Activated CD4-positive, alpha-beta T cell treated with anti-CD3 and anti-CD28 coated beads, Interleukin-10, Interleukin-2, amounts not matched to agents 100 ng/mL and 50 ng/mL, durations not matched to agents 16 hours and 8 hours (primary cell): ENCODE measurements around the gene MYO7B.

Experiments
- DNase-seq: peaks from one replicate; pipeline ENCODE4 v3.0.0-alpha.2; 2020

The MYO7B gene

DNA sequence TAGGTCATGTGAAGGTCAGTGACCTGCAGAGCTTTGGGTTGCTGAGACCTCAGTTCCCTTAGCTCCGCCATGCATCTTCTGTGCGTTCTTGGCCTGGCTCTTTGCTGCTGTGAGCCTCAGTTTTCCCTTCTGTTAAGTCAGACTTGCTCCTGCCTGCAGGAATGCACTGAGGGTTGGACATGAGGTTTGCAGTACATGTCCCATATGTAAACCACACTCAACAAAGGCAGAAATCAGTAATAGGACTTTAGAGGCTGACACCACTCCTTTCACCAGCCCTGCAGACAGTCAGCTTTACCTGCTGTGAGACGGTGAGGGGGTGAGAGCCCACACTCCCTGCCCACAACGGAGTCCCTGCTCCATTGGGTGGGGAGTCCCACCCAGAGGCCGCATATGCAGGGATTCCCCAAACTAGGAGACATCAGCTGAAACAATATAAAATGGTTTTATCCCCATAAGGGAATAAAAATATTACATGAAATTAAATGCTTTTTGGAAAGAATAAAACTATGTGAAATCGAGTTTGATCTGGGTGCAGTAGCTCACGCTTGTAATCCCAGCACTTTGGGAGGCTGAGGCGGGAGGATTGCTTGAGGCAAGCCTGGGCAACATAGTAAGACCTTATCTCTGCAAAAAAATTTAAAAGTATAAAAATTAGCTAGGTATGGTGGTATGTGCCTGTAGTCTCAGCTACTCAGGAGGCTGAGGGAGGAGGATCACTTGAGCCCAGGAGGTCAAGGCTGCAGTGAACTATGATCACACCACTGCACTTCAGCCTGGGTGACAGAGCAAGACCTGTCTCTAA, 55.1 kb downstream of the MYO7B start:
- DNase-seq: no peak

GRCh38 chr2:127591221-127591923, 55.9 kb downstream of the MYO7B start:
- DNase-seq: peak; percentile 67

GRCh38 chr2:127592761-127593227, 57.3 kb downstream of the MYO7B start:
- DNase-seq: no peak

DNA sequence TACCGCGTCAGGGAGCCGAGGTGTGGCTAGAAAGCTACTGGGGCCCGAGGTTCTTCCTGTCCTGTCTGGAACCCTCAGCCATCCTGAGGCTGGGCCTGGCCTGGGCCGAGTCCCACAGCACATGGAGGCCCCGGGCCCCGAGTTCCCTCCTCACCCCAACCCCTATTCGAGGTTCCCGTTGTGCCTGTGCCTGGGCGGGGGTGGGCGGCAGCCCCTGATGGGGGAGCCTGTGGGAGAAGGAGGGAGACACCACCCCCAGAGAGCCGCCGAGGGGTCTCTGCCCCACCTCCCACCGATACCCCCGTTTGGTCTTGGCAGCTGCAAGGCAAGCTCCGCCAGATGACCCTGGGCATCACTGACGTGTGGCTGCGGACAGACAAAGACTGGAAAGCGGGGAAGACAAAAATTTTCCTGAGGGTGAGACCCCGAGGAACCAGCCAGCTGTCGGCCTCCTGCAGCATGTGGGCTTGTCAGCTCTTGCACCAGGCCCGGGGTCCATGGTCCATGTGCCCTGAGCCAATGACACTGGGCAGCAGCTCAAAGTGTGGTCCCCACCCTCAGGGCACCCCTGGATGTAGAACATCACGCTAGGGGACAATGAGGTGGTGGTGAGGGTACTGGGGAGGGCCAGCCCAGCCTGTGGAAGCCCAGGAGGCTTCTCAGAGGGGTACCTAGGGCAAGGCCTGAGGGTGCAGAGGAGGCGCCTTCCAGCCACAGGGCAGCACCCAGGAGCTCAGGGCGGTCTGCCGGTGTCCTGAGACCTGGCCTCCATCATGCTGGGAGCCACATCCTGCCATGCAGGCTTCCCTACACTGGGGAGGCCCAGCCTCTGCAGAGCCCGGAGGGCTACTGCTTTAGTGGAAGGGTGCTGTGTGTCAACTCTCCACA, 58.0 kb downstream of the MYO7B start:
- no peak for DNase-seq

- DNase-seq: no peak
Observed at GRCh38 chr2:127594116-127594591, 58.7 kb downstream of the MYO7B start.

GRCh38 chr2:127596311-127597045, 61.0 kb downstream of the MYO7B start:
- no peak for DNase-seq

DNA sequence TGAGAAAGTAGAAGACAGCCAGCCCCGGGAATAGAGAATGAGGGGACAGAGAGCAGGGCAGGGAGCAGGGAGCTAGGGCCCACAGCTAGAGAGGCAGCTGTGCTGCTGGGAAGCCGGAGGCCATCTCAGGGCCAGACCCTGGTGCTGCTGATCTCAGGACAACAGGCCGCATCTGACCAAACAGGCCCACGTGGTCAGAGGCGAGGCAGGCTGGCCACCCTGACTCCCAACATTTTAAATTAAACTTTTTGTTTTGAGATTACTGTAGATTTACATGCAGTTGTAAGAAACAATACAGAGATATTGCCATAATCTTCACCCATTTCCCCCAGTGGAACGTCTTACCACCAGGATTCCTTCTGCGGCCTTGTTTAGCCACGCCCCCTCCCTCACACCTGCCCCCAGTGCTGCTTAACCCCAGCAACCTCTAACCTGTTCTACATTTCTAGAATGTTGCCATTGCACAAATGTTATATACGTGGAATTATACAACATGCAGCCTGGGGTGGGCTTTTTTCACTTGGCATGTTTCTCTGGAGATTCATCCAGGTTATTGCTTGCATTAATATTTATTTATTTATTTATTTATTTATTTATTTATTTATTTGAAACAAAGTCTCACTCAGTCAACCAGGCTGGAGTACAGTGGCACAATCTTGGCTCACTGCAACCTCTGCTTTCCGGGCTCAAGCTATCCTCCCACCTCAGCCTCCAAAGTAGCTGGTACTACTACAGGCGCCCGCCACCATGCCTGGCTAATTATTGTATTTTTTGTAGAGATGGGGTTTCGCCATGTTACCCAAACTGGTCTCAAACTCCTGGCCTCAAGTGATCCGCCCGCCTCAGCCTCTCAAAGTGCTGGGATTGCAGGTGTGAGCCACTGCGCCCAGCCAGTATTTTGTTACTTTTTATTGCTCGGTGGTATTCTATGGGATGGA, 61.8 kb downstream of the MYO7B start:
- no peak for DNase-seq

DNA sequence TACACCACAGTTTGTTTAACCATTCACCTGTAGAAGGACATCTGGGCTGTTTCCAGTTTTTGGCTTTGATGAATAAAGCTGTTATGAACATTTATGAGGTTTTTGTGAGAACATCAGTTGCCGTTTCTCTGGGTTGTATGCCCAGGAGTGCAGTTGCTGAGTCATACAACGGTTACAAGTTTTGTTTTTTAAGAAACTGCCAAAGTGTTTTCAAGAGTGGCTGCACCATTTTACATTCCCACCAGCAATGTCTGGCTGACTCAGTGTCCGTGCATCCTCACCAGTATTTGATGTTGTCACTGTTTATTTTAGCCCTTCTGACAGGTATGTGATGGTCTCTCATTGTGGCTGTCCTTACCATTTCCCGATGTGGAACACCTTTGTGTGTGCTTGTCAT, 62.5 kb downstream of the MYO7B start:
- peak; percentile 31 for DNase-seq

DNA sequence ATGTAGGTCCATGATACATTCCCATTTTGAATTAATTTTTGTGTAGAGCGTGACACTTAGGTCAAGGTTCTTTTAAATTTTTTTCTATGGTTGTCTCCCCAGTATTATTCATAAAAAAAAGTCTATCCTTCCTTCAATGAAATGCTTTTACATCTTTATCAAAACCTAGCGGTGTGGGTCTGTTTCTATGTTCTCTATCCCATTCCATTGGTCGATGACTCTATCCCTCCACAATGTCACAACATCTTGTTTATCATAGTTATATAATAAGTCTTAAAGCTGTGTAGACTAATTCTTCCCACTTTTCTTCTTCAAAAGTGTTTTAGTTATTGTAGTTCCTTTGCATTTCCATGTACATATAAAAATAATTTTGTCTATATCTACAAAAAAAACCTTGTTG, 63.2 kb downstream of the MYO7B start:
- DNase-seq: no peak

DNA sequence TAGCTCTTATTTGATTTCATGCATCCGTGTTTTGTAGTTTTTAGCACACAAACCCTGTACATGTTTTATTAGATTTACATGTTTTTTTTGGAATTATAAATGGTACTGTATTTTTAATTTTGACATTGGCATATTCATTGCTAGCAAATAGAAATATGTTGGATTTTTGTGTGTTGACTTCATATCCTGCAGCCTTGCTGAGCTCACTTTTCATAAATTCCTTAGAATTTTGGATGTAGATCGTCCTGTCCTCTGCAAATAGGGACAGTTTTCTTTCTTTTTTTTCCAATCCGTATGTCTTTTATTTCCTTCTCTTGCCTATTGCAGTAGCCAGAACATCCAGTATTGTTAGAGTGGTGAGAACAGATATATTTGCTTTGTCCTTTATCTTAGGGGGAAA, 63.7 kb downstream of the MYO7B start:
- DNase-seq: no peak

GRCh38 chr2:127604986-127605385, 69.5 kb downstream of the MYO7B start:
- no peak for DNase-seq

- DNase-seq: no peak
Observed at GRCh38 chr2:127605691-127606263, 70.3 kb downstream of the MYO7B start.

- DNase-seq: no peak
Observed at GRCh38 chr2:127606625-127607398, 71.3 kb downstream of the MYO7B start.

GRCh38 chr2:127607399-127607908, 72.0 kb downstream of the MYO7B start:
- no peak for DNase-seq

- no peak for DNase-seq
Observed at GRCh38 chr2:127608061-127609030, 72.9 kb downstream of the MYO7B start.

DNA sequence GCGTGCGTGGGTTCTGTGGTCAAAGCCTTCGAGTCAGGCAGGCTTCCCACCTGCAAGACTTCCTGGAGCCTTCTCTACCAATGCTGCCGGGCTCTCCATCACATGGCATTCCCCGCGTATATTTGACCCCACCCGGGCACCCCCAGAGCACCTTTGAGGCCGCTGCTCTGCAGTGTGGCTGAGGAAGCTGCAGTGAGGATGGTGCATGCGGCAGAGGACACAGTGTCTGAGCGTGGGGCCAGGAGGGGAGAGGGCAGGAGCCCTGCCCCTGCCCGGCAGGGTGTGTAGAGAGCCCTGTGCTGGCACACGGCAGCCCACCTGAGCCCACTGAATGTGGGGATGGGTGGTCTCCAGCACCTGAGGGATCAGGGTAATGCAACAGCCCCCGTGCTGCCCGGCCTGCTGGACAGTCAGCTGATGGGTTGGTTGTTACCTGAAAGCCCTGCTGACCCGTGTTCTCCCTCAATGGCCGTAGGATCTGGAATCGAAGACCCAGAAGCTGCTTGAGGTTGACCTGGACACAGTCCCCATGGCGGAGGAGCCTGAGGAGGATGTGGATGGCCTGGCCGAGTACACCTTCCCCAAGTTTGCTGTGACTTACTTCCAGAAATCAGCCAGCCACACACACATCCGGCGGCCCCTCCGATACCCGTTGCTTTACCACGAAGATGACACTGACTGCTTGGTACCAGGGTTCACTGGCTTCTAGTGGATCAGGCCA, 73.7 kb downstream of the MYO7B start:
- no peak for DNase-seq

GRCh38 chr2:127609818-127610217, 74.3 kb downstream of the MYO7B start:
- DNase-seq: no peak

- DNase-seq: no peak
Observed at GRCh38 chr2:127610561-127610960, 75.1 kb downstream of the MYO7B start.
